ENCODE data around the gene PTPRN2. TPM values are rescaled to one million over a fixed set of nuclear protein-coding genes. Genes with fewer than 3 reads are reported as not detected.

PTPRN2 gene
- total and polyA plus RNA-seq, 2 of the 13 experiments (the other 11 are each of a cell fraction or from before 2014, with no cell fraction given): 2.5 to 24.2 TPM

DNA sequence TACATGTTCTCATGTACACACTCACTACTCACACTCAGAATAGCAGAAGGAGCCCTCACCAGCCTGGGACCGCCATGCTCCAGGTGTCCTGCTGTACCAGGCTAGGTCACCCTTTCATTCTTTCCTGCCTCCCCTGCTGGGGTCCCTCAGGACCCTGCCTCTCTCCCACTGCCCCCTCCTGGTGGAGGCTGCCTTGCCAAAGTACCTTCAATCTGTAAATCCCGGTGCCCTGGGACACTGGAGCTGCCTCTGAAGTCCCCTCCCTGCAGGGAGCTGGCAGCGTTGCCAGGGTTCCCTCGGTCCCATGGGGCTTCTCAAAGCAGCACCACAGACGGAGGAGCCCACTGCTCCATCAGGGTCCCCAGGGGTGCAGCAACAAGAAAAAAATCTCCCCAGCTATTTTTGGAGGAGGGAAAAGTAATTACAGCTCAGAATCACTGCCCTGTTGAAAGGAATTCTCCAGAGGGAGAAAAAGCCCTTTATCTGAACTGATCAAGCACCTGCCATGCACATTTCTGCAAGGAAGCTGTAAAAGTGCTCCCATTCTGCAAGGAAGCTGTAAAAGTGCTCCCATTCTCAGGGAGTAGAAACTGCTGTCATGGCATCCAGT lies 259.9 kb downstream of the PTPRN2 start:
- no peaks in the 10 kb centered on the region for H3K79me2 ChIP-seq (ENCODE audit: insufficient read depth, low read length)
- TF ChIP-seq ZNF263 (CRISPR knock-in tag; IDR thresholded peaks at IDR 0.05): peak; percentile 62; the same call in 1 of the 2 replicates
- no peak for TF ChIP-seq ZNF839 (CRISPR knock-in tag; IDR thresholded peaks at IDR 0.05; ENCODE audit: borderline replicate concordance)
- TF ChIP-seq, protein P1, sequence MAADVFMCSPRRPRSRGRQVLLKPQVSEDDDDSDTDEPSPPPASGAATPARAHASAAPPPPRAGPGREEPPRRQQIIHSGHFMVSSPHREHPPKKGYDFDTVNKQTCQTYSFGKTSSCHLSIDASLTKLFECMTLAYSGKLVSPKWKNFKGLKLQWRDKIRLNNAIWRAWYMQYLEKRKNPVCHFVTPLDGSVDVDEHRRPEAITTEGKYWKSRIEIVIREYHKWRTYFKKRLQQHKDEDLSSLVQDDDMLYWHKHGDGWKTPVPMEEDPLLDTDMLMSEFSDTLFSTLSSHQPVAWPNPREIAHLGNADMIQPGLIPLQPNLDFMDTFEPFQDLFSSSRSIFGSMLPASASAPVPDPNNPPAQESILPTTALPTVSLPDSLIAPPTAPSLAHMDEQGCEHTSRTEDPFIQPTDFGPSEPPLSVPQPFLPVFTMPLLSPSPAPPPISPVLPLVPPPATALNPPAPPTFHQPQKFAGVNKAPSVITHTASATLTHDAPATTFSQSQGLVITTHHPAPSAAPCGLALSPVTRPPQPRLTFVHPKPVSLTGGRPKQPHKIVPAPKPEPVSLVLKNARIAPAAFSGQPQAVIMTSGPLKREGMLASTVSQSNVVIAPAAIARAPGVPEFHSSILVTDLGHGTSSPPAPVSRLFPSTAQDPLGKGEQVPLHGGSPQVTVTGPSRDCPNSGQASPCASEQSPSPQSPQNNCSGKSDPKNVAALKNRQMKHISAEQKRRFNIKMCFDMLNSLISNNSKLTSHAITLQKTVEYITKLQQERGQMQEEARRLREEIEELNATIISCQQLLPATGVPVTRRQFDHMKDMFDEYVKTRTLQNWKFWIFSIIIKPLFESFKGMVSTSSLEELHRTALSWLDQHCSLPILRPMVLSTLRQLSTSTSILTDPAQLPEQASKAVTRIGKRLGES (CRISPR knock-in tag; IDR thresholded peaks at IDR 0.05; ENCODE audit: borderline replicate concordance): no peak
- TF ChIP-seq, protein P2, sequence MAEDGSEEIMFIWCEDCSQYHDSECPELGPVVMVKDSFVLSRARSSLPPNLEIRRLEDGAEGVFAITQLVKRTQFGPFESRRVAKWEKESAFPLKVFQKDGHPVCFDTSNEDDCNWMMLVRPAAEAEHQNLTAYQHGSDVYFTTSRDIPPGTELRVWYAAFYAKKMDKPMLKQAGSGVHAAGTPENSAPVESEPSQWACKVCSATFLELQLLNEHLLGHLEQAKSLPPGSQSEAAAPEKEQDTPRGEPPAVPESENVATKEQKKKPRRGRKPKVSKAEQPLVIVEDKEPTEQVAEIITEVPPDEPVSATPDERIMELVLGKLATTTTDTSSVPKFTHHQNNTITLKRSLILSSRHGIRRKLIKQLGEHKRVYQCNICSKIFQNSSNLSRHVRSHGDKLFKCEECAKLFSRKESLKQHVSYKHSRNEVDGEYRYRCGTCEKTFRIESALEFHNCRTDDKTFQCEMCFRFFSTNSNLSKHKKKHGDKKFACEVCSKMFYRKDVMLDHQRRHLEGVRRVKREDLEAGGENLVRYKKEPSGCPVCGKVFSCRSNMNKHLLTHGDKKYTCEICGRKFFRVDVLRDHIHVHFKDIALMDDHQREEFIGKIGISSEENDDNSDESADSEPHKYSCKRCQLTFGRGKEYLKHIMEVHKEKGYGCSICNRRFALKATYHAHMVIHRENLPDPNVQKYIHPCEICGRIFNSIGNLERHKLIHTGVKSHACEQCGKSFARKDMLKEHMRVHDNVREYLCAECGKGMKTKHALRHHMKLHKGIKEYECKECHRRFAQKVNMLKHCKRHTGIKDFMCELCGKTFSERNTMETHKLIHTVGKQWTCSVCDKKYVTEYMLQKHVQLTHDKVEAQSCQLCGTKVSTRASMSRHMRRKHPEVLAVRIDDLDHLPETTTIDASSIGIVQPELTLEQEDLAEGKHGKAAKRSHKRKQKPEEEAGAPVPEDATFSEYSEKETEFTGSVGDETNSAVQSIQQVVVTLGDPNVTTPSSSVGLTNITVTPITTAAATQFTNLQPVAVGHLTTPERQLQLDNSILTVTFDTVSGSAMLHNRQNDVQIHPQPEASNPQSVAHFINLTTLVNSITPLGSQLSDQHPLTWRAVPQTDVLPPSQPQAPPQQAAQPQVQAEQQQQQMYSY (CRISPR knock-in tag; IDR thresholded peaks at IDR 0.05): no peak
- BruUV-seq (replicated peaks): no TSS peak
- no peak overlapping the region for H3K9ac ChIP-seq (ENCODE audit: insufficient read depth, low read depth, low read length)
- POLR2A ChIA-PET: no interaction called here
- H3K4me3 ChIP-seq (replicated peaks in 1 of 3; ENCODE audit: insufficient read depth in 1 of 3, low read depth in 2 of 3, low read length in 3 of 3): no peak overlapping the region
- FAIRE-seq (no peak), DNase-seq (ENCODE audit: low spot score) (no peak), ATAC-seq (no peak)
- WGBS (ENCODE audit: low lambda C conversion rate): 48% methylated on average over 5 of the region's 5 CpGs
- H4K20me1 ChIP-seq (ENCODE audit: insufficient read depth, low read length): peaks cover 51% of the 10 kb centered on the region
- H3K27ac ChIP-seq (ENCODE audit: extremely low read length, insufficient read depth, low read length): no peak overlapping the region
- no peak overlapping the region for H3K4me2 ChIP-seq (ENCODE audit: low read depth, low read length)
- H3K36me3 ChIP-seq (replicated peaks in 1 of 2; ENCODE audit: control insufficient read depth in 1 of 2, insufficient read depth in 2 of 2, low read length in 2 of 2): no peaks in the 10 kb centered on the region
- in situ Hi-C loops (cut with HindIII; ENCODE audit: extremely low pct_ligation_motif_present, low pct_unique_long_range_greater_than_20kb): no loop called here
- no peak overlapping the region for H2AFZ ChIP-seq (ENCODE audit: low read length)
- CTCF ChIA-PET (ENCODE audit: low intra/inter-chr PET ratio, low total read pairs): no interaction called here
- H3K27me3 ChIP-seq (ENCODE audit: control insufficient read depth in 1 of 2, insufficient read depth in 2 of 2, low read length in 2 of 2): no peaks in the 10 kb centered on the region
- no peaks in the 10 kb centered on the region for H3K4me1 ChIP-seq (ENCODE audit: insufficient read depth, low read length)
- intact Hi-C loops (cut with micrococcal nuclease; ENCODE audit: unreplicated experiment): no loop called here
- peaks cover 11% of the 10 kb centered on the region for H3K9me3 ChIP-seq (ENCODE audit: low read length)
